SKM-1 treated with dmso at 0.1 percent for 144 hours (cell line): ENCODE data around the gene SKAP1.

Source experiments
- DNase-seq: peaks from one replicate; lab custom pipeline; 2025; ENCODE audit not compliant: unreplicated experiment; lab: John Stamatoyannopoulos, UW

SKAP1 gene

DNA sequence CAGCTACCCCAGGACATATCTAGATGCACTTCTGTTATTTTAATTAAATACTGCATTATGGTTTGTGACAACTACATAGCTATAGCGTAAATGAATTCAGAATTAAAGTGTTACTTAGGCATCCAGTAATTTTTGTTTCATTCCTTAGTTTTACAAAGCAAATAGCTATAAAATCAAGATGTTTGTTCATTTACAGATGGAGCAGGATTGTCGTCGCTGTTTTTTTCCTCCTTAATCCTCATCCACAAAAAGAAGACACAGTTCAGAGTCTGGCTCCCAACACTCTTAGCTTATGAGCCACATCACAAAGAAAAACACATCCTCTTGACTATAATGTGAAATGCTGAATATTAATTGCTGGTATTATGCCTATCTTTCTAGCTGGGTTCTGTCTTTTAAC, 278.8 kb downstream of the SKAP1 start:
- no peak for DNase-seq

GRCh38 chr17:48150597-48151001, 279.4 kb downstream of the SKAP1 start:
- DNase-seq: no peak

- DNase-seq: no peak
These were observed 280.1 kb downstream of the SKAP1 start for GRCh38 chr17:48149787-48150463.

GRCh38 chr17:48148854-48149786, 280.9 kb downstream of the SKAP1 start:
- no peak for DNase-seq

DNA sequence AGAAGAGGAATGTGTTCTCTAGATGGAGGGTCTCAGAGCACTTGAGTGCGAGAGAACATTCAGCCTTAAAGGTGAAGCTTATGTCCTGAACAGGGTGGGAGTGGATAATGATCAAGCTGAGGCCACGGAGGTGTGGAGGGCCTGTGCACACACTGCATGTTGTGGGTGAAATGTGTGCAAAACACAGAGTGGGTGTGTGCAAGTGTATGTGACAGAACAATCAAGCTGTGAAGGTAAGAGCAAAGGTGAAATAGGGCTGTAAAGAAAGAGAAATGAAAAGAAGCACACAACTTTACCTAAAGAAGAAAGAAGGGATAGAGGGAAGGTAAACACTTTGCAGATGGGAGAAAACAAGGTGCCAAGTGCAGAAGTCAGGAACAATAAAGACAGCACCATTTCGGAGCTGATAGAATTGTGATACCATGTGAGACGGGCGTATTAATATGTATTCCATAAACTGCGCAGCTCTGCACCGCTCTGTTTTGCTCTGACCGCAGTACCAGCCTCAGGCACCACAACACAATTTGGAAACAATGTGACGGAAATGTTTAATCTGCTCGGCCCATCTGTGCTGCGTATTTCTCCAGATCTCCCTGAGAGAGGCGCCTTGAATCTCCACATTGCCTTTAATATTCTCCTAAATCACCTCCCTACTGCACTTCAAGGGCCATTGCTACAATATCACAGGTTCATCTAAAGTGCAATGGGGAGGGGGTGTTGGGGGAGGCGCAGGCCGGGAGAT, 281.8 kb downstream of the SKAP1 start:
- DNase-seq: no peak

GRCh38 chr17:48144976-48145798, 284.8 kb downstream of the SKAP1 start:
- DNase-seq: no peak

- no peak for DNase-seq
These were observed 285.8 kb downstream of the SKAP1 start for GRCh38 chr17:48144231-48144630.

GRCh38 chr17:48143629-48144028, 286.4 kb downstream of the SKAP1 start:
- no peak for DNase-seq

DNA sequence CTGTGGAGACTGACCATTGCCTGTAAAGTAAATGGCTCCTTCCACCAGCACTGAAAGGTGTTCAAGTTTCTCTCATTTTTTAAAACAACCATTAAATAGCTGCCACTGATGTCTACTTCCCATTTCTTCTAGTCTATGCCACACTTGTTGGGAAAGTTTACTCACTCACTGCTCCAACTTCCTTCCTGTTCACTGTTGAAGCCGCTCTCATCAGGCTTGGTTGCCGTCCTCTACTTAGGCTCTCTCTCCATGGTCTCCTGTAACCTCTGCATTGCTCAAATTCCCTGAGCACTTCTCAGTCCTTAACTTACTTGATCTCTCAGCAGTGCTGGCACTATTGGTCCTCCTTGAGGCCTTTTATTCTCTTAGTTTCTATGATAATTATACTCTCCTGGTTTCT, 290.1 kb downstream of the SKAP1 start:
- peak; percentile 74 for DNase-seq

DNA sequence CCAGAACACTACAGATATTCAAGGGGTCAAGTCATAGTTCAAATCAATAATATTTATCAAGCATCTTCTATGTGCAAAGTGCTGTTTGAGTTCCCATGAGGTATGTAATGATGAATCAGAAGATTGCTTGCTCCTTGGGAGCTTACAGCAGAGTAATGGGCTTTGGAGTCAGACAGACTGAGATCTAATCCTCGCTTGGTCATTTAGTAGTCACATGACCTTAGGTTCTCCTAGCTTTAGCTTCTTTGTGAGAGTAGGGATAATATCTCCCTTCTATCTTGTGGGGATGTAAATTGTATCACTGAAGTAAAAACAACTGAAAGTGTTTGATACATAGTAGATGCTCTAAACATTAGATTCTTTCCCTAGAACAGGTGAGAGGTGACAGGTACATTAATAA, 292.4 kb downstream of the SKAP1 start:
- no peak for DNase-seq

GRCh38 chr17:48134912-48135480, 295.0 kb downstream of the SKAP1 start:
- no peak for DNase-seq

DNA sequence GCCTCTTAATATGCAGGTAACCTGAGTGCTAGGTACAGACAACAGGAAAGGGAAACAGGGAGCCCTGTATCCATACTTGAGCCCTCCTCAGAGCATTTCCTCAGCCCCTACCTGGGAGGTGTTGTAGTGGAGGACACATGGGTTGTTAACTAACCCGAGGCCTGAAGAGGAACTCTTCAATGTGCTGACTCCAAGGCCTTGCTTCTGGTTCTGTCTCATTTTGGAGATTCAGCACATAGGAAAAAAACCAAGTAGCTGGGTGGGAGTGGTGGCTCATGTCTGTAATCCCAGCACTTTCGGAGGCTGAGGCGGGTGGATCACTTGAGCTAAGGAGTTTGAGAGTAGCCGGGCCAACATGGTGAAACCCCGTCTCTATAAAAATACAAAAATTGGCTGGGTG, 297.6 kb downstream of the SKAP1 start:
- DNase-seq: no peak

DNA sequence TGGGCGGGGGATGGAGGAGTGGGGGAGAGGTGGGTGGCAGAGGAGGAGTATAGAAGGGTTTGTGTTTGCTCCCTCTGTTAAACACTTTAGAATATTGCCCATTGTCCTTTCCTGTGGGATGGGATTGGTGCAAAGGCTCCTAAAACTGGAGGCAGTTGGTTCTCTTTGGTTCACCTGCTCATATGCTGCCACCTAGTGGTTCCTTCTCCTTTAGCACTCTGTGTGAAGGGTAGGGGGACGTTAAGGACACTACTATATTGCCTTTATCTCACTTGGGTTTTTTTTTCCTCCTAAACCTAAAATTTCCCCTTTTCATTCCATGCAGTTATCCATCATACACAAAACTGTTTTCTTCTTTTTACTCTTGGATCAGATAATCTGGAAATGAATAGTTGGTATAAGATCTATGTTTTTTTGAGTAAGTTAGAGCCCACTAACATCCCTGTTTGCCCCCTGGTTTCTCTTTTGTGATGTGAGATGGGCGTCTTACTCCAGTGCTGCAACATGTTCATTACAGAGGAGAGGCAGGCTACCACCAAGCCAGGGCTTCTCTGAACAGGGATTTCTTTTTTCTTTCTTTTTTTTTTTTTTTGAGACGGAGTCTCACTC, 298.7 kb downstream of the SKAP1 start:
- DNase-seq: peak; percentile 66

DNA sequence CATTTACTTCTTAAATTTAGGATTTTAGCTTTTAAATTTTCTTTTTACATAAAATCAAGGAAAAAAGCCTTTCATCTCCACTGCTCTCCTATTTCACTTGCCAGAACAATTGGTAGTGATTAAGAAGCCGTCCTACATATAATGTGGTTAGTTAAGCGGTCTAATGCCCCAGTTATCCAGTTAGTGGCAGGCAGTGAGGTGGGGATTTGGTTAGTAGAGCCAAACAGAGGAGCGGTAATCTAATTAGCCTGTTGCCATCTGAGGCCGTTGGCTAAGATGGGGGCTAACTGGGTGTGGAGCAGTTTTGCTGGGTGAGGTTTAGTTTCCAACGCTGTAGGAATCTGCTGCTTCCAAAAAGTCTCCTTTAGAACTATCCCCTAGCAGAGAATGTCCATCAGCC, 300.0 kb downstream of the SKAP1 start:
- DNase-seq: no peak

- DNase-seq: no peak
These were observed 301.6 kb downstream of the SKAP1 start for GRCh38 chr17:48128400-48128799.

DNA sequence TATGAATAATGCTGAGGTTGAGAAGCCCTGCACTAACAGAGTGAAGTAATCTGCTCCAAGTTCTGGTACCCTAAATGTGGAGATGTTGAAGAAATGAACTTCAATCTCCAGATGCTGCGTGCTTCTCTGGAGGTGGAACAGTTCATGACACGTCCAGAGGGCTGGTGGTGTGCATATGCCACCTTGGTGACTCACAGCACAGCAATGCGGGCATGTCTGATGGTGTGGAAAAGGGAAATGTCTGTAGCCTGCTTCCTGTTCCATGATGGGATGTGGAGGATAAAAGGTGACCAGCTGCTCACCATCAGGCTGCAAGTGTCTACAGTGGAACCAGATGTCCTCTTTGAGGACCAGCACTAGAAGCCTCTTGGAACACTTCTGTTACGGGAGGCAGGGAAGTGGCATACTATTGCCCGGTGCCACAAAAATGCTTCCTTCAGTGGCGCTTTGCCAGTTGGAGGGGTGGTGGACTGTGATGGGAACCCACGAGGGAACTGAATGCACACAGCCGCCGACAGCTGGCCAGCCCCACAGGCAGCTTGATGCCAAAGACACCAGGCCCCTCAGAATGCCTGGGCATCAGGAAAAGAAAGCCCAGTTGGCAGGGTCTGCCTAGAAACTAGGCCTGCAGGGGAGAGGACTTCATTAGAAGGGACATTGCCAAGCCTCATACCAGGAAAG, 302.5 kb downstream of the SKAP1 start:
- DNase-seq: no peak

- no peak for DNase-seq
These were observed 303.5 kb downstream of the SKAP1 start for GRCh38 chr17:48126532-48126850.

- DNase-seq: no peak
These were observed 304.0 kb downstream of the SKAP1 start for GRCh38 chr17:48125829-48126531.

DNA sequence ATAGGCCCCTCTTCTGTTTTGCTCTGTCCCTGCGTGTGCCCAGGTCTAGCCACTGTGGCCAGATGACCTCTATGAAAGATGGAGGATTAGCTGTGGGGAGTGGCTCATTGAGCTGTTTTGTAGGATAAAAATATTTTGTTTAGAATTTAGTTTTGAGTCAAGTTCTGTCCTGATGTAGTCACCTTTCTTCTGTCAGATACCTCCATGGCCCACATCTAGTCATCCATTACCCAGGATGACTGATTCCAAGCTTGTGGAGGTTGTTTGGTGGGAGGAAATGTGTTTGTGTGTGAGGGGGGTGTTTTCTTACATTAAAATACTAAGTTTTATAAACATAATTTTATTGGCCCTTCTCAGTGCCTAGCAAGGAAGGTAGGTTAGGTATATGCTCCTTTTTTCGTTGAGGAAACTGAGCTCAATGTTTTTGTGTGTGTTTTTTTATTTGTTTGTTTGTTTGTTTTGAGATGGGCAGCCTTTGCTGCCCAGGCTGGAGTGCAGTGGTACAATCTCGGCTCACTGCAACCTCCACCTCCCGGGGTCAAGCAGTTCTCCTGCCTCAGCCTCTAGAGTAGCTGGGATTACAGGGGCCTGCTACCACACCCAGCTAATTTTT, 306.1 kb downstream of the SKAP1 start:
- no peak for DNase-seq
